HG03558 (cell line): ENCODE data around the gene IFNL4.
"Not testable (repeated sequence)": the region's sequence is repeated elsewhere in the genome, so short reads cannot be mapped to it uniquely, and the experiment has no call there.

Experiments used
- ATAC-seq: cut with Tn5 transposase; IDR thresholded peaks from one replicate; pipeline ENCODE4 v1.9.1; 2021; ENCODE audit warnings: moderate number of reproducible peaks; ENCODE audit not compliant: unreplicated experiment; ENCODE audit errors: extremely low read depth

Gene IFNL4

GRCh38 chr19:39230096-39230764 is 18.4 kb downstream of the IFNL4 start:
- ATAC-seq = no peak

DNA sequence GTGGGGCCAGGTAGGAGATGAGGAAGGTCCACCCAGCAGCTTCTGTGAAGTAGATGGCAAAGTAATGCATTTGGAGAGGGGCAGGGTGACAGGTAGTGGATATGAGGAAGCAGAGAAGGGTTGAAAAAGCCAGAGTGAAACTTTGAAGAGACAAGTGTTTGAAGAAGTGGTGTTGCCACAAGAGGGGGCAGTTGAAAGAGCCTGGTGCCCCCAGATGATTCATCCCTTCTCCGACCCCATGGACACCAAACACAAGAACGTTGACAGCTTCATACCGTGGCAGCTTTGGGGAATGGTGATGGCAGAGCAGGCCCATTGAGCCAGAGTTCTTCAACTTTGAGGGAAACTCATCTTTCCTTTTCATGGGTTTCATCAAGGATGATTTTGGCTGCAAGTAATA is 23.7 kb downstream of the IFNL4 start:
- ATAC-seq = no peak

DNA sequence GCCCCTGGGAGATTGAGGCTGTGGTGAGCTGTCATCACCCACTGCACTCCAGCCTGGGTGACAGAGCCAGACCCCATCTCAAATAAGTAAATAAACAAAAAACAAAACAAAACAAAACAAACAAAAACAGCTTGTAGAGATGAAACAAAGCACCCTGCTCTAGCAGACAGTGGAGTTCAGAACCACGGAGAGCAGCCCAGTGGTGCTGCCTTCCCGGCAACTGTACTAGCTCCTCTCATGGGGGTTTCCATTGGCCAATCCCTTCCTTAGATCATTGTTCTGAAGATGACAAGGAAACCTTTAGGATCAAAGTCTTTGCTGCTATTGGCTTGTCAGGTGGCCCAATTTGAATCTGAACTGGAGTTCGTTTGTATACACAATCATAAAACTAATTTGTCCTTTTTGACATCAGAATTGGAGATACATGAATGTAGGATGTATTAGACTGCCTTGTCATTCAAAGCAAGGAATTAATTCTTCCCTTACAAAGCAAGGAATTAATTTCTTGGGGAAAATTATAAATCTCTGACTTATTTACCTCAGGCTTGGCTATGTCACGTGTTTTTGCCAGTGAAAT is 24.9 kb downstream of the IFNL4 start:
- no peak for ATAC-seq

GRCh38 chr19:39219108-39219507 is 29.5 kb downstream of the IFNL4 start:
- not testable (repeated sequence) for ATAC-seq

DNA sequence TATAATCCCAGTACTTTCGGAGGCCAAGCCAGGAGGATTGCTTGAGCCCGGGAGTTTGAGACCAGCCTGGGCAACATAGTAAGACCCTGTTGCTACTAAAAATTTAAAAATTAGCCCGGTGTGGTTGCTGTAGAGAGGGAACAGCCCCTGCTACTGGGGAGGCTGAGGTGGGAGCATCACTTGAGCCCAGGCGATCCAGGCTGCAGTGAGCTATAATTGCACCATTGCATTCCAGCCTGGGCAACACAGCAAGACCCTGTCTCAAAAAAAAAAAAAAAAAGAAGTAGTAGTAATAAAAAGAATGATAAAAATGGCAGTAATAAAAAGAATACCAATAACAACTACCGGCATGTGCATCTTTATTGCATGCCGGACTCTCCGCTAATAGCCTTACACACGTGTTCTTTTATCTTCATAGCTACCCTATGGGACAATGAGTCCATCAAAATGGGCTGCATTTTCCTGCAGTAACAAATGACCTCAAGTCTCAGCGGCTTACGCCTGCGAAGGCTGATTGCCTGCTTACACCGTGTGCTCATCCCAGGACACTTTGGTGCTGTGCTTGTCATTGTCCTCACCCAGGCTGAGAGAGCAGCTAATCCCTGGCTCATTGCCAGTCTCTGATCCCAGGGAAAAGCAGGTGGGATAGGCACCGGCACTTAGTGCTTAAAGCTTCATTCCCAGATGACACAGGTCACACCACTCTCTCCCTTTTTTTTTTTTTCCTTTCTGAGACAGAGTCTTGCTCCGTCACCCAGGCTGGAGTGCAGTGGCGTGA is 30.2 kb downstream of the IFNL4 start:
- ATAC-seq = no peak

GRCh38 chr19:39217094-39217493 is 31.6 kb downstream of the IFNL4 start:
- ATAC-seq = no peak

GRCh38 chr19:39215323-39215722 is 33.3 kb downstream of the IFNL4 start:
- ATAC-seq = not testable (repeated sequence)

- ATAC-seq = no peak
These were observed 36.3 kb downstream of the IFNL4 start for GRCh38 chr19:39212375-39212742.

DNA sequence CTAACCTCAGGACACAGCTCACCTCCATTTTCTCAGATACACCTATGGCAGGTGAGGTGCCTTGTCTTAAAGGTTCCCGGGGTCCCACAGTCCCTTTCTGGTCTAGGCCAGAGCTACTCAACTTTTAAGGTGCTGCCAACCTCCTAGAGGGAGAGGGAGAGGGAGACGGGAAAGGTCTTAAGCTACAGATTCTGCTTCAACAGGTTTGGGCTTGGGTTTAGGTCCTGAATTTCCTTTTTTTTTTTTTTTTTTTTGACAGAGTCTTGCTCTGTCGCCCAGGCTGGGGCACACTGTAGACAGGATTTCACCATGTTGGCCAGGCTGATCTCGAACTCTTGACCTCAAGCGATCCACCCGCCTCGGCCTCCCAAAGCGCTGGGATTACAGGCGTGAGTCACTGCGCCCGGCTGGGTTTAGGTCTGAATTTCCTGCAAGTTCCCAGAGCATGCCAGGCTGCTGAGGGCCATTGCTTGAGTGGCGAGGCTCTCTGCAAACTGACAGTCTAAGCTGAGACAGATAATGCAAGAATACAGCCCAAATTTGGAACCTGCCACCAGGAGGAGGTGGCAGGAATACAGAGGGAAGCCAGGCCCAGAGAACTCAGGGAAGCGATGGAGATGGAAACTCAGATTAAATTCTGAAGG is 36.8 kb downstream of the IFNL4 start:
- no peak for ATAC-seq

- no peak for ATAC-seq
These were observed 39.5 kb downstream of the IFNL4 start for GRCh38 chr19:39209196-39209595.

DNA sequence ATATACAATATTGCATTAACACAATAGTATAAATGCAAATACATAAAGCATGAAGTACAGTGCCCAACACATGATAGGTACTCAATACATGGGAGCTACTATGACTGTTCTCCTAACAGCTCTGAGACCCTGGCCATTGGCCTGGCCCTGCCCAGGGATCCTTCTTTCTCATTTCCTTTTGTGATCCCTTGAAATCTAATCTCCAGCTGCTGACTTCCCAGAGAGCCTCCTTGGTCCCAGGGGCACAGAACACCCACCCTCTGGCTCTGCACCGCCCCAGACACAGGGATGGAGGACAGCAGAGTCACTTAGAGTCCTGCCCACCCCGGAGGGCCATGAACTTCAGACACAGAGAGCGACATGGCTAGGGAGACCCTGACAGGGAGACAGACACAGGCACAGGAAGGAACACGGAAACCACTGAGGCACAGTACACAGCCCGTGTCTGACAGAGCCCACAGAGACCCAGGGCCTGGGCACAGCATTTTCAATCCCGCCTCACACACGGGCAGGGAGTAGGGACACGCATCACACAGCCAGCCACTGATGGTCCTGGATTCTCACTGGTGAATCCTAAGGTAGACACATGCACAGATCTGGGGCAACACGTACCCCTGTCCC is 40.4 kb downstream of the IFNL4 start:
- no peak for ATAC-seq

GRCh38 chr19:39207293-39207836 is 41.3 kb downstream of the IFNL4 start:
- no peak for ATAC-seq

- ATAC-seq = no peak
These were observed 42.5 kb downstream of the IFNL4 start for GRCh38 chr19:39206122-39206521.

DNA sequence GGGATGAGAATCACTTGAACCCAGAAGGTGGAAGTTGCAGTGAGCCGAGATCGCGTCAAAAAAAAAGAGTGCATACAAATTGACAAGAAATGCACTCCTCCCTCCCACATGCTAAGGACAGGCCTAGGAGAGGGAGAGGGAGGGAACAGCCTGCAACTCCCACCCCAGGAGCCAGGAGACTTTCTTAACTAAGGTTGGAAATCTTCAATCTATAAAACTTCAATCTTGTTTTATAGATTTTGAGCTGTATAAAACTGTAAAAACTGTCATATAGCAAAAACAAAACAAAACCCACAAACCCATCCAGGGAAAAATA is 43.2 kb downstream of the IFNL4 start:
- no peak for ATAC-seq

DNA sequence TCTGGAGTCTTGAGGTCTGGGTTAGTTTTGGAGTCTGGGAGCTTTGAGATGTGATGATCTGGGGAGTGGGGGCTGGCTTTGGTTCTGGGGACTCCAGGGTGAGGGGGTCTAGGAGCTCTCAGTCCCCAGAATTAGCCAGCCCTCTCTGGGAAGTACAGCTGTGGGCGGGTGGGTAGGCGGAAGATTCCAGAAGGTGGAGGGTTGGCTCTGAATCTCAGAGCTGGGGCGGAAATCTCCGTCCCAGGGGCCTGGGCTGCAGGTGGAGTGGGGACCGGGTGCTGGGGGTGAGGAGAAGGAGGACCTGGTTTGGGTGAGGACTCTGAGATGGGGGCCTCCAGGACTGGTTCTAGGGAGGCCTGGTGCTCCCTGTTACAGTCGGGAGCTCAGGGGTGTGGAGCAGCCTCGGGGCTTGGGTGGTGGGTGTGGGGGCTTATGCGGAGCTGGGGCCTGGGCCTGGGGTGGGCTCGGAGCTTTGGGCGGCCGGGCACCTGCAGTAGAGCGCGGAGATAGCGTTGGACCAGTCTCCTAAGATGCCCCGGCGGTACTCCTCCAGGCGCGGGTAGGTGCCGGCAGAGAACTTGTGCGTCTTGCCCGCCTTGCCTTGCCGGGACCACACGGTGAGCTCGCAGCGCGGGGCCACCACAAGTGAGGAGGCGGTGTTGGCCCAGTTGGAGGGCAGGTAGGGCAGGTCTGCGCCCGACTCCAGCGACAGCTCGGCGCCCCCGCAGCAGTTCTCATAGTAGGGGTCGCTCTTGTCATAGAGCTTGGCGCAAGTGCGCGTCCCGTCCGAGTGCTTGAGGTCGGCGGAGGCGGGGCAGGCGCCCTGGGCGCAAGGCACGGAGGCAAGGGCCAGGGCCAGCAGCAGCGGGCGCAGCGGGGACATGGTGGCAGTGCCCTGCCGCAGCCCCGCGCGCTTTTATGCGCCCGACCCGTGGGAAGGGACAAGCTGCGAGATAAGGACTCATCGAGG is 45.0 kb downstream of the IFNL4 start, which contains the start of gene SYCN:
TSS of gene SYCN (minus strand) at position 892 of the 970 bp plus-strand sequence. CDS start at position 883, 9 bp downstream.
- no peak for ATAC-seq

GRCh38 chr19:39202998-39203355 is 45.7 kb downstream of the IFNL4 start:
- no peak for ATAC-seq

DNA sequence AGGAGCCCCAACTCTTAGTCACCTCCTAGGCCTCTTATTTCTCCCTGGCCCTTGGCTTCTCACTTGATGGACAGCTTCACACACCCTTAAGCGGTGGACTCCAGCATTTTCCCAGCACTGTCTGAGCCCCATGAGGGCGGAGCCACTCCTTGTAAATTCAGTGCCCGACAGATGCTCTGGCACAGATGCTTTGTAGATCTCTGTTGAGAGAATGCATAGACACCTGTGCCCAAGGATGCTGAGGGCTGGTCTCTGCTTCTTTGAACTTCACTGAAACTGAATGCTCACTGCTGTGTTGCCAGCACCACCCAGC is 47.9 kb downstream of the IFNL4 start:
- ATAC-seq = no peak

DNA sequence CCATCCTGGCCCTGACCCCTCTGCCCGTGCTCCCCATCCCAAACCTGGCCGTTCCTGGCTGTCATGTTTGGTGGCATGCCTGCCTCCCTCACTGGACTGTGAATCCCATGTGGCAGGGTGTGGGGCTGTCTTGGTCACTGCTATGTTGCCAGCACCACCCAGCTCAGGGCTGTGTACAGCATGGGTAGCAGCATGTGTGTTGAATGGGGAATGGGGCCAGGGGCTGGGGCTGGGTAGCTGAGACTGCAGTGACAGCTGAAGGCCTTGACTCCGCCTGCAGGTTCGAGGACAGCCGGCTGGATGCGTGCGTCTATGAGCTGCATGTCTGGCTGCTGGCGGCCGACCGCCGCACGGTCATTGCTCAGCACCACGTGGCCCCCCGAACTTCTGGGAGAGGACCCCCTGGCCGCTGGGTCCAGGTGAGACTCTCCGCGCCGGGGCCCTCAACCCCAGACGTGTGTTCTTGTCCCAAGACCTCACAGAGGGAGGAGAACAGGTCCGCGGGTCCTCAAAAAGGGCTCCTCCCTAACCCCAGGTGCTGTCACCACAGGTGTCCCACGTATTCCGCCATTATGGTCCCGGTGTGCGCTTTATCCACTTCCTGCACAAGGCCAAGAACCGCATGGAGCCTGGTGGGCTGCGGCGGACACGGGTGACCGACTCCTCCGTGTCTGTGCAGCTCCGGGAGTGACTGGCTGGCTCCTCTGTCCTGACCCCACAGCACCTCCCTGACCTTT is 48.4 kb downstream of the IFNL4 start:
- ATAC-seq = no peak

- ATAC-seq = no peak
These were observed 49.6 kb downstream of the IFNL4 start for GRCh38 chr19:39199025-39199424.
